C4-2B (cell line): ENCODE results near the gene UBASH3B.

ENCODE experiments used
- ZFX ChIP-seq: fragments of 450-650 bp; IDR thresholded peaks from 2 replicates; pipeline ENCODE4 v1.6.1; 2017
- TF ChIP-seq, protein P1 (sequence below): fragments of 450-650 bp; conservative IDR thresholded peaks from 2 replicates; pipeline ENCODE4 v1.5.1; 2017; ENCODE audit warnings: mild to moderate bottlenecking

DNA sequence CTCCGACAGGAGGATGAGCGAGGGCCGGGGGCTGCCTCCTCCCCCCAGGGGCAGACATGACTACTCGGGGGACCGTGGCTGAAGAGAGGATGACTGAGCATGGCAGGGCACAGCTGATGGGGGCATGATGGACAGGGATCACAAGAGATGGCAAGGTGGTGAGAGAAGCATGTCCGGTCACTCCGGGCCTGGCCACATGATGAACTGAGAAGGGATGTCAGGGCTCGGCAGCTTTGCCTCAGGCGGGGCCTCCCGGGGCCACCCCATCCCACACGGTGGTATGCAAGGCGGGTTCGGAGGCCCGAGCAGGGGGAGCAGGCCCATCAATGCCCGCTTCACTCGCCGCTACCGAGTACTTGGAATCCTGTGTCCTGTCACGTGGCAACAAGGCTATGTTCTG lies 36.6 kb upstream of the UBASH3B start:
- TF ChIP-seq, protein P1, sequence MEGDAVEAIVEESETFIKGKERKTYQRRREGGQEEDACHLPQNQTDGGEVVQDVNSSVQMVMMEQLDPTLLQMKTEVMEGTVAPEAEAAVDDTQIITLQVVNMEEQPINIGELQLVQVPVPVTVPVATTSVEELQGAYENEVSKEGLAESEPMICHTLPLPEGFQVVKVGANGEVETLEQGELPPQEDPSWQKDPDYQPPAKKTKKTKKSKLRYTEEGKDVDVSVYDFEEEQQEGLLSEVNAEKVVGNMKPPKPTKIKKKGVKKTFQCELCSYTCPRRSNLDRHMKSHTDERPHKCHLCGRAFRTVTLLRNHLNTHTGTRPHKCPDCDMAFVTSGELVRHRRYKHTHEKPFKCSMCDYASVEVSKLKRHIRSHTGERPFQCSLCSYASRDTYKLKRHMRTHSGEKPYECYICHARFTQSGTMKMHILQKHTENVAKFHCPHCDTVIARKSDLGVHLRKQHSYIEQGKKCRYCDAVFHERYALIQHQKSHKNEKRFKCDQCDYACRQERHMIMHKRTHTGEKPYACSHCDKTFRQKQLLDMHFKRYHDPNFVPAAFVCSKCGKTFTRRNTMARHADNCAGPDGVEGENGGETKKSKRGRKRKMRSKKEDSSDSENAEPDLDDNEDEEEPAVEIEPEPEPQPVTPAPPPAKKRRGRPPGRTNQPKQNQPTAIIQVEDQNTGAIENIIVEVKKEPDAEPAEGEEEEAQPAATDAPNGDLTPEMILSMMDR: no peak
- TF ChIP-seq ZFX: no peak
